HepG2 (cell line): ENCODE measurements around the gene ANKLE1. TPM values are rescaled to one million over a fixed set of nuclear protein-coding genes. Genes with fewer than 3 reads are reported as not detected.

Source experiments
- ATAD3A ChIP-seq: sonication (generic); formaldehyde crosslinking; IDR thresholded peaks from 2 replicates; pipeline ENCODE4 v1.4.0; 2020; ENCODE audit warnings: missing genetic modification reagents
- CENPX ChIP-seq: sonication (generic); formaldehyde crosslinking; IDR thresholded peaks from 2 replicates; pipeline ENCODE4 v1.9.0; 2021; ENCODE audit warnings: mild to moderate bottlenecking, missing genetic modification reagents, moderate library complexity
- FOXA1 ChIP-seq, 2 experiments: fragments of 450-650 bp in 1 of 2; sonication (generic) in 1 of 2; formaldehyde crosslinking in 1 of 2; IDR thresholded peaks; 2 replicates each; pipeline versions ENCODE4 v1.4.0 to v1.6.1; 2016 to 2020; ENCODE audit warnings: missing genetic modification reagents in 1 of 2
- IKZF4 ChIP-seq: sonication (generic); formaldehyde crosslinking; IDR thresholded peaks from 2 replicates; pipeline ENCODE4 v1.5.1; 2020; ENCODE audit warnings: borderline replicate concordance, mild to moderate bottlenecking, low read depth, missing genetic modification reagents; ENCODE audit errors: not compliant biosample characterization
- IRF2 ChIP-seq: IDR thresholded peaks from 2 replicates; pipeline ENCODE4 v1.6.1; 2018; ENCODE audit warnings: missing genetic modification reagents, missing compliant biosample characterization
- MYPOP ChIP-seq: sonication (generic); formaldehyde crosslinking; IDR thresholded peaks from 2 replicates; pipeline ENCODE4 v1.8.1; 2023; ENCODE audit warnings: mild to moderate bottlenecking, moderate library complexity, missing genetic modification reagents
- NCOA1 ChIP-seq: sonication (generic); formaldehyde crosslinking; IDR thresholded peaks from 2 replicates; pipeline ENCODE4 v1.9.0; 2021; ENCODE audit warnings: missing genetic modification reagents
- PATZ1 ChIP-seq: sonication (generic); formaldehyde crosslinking; IDR thresholded peaks from 2 replicates; pipeline ENCODE4 v1.4.0; 2020; ENCODE audit warnings: missing genetic modification reagents
- PHF20 ChIP-seq: sonication (generic); formaldehyde crosslinking; IDR thresholded peaks from 2 replicates; pipeline ENCODE4 v1.5.0; 2020; ENCODE audit warnings: mild to moderate bottlenecking, missing genetic modification reagents
- RFX3 ChIP-seq: IDR thresholded peaks from 2 replicates; pipeline ENCODE4 v1.6.1; 2016; ENCODE audit warnings: missing biosample characterization, missing genetic modification reagents
- STAT5B ChIP-seq: sonication (generic); formaldehyde crosslinking; IDR thresholded peaks from 2 replicates; pipeline ENCODE4 v1.4.0; 2020; ENCODE audit warnings: missing genetic modification reagents
- TOE1 ChIP-seq: sonication (generic); formaldehyde crosslinking; IDR thresholded peaks from 2 replicates; pipeline ENCODE4 v1.4.0; 2020; ENCODE audit warnings: mild to moderate bottlenecking, missing genetic modification reagents
- ZBTB25 ChIP-seq: IDR thresholded peaks from 2 replicates; pipeline ENCODE4 v1.6.1; 2018; ENCODE audit warnings: missing genetic modification reagents
- ZBTB37 ChIP-seq: sonication (generic); formaldehyde crosslinking; IDR thresholded peaks from 2 replicates; pipeline ENCODE4 v1.4.0; 2020; ENCODE audit warnings: mild to moderate bottlenecking, missing genetic modification reagents
- ZBTB42 ChIP-seq: sonication (generic); formaldehyde crosslinking; IDR thresholded peaks from 2 replicates; pipeline ENCODE4 v1.5.0; 2020; ENCODE audit warnings: mild to moderate bottlenecking, missing genetic modification reagents
- ZNF597 ChIP-seq: sonication (generic); formaldehyde crosslinking; IDR thresholded peaks from 2 replicates; pipeline ENCODE4 v1.5.0; 2020; ENCODE audit warnings: missing genetic modification reagents
- ZNF616 ChIP-seq: sonication (generic); formaldehyde crosslinking; IDR thresholded peaks from 2 replicates; pipeline ENCODE4 v1.5.0; 2020; ENCODE audit warnings: low read depth, mild to moderate bottlenecking, missing genetic modification reagents
- ZNF724P ChIP-seq: sonication (generic); formaldehyde crosslinking; IDR thresholded peaks from 2 replicates; pipeline ENCODE4 v1.8.0; 2022; ENCODE audit warnings: missing genetic modification reagents, borderline replicate concordance
- ZNF878 ChIP-seq: sonication (generic); formaldehyde crosslinking; IDR thresholded peaks from 2 replicates; pipeline ENCODE4 v1.8.1; 2023; ENCODE audit warnings: mild to moderate bottlenecking, missing genetic modification reagents, moderate library complexity
- polyA plus RNA-seq, 8 experiments: library from polyadenylated mRNA; depleted of rRNA in 3 of 8; stranded (reverse) in 7 of 8; unstranded in 1 of 8; fragments of >200 nt; fragmentation: Illumina TruSeq in 4 of 8; extraction: Trizol in 4 of 8; gene quantifications; 2 replicates each; pipeline versions ENCODE4 v1.2.1 to v1.2.3, GENCODE V29; 2011 to 2016; ENCODE audit warnings: low read depth in 4 of 8, missing spikeins in 1 of 8, mixed read lengths in 1 of 8; ENCODE audit not compliant: insufficient read depth in 1 of 8
- total RNA-seq, 5 experiments: library from RNA; depleted of rRNA; stranded (reverse); fragments of >200 nt; fragmentation: Illumina TruSeq; extraction: Trizol; gene quantifications; 2 replicates each; pipeline ENCODE4 v1.2.3, GENCODE V29; 2016; ENCODE audit warnings: low read depth in 1 of 5

The ANKLE1 gene
- total and polyA plus RNA-seq, 2 of the 13 experiments (the other 11 are each of a cell fraction or from before 2014, with no cell fraction given): 0.69 to 1.5 TPM

GRCh38 chr19:17248011-17248776 is 33.5 kb upstream of the ANKLE1 start (continued):
- 0 out of 2 replicates have a peak, but pooled peaks have one; percentile 63 for TF ChIP-seq MYPOP (CRISPR knock-in tag)
- no peak for TF ChIP-seq CENPX
- no peak for TF ChIP-seq ATAD3A (CRISPR knock-in tag)
- 0 out of 2 replicates have a peak, but pooled peaks have one; percentile 40 for TF ChIP-seq ZBTB37 (CRISPR knock-in tag)
- TF ChIP-seq TOE1 (CRISPR knock-in tag): 0 out of 2 replicates have a peak, but pooled peaks have one; percentile 55
- no peak for TF ChIP-seq FOXA1 (IDR thresholded peaks at IDR 0.05)
- TF ChIP-seq FOXA1 (CRISPR knock-in tag; IDR thresholded peaks at IDR 0.05): no peak; the same call in 1 of the 2 replicates
- TF ChIP-seq PATZ1 (CRISPR knock-in tag): peak; percentile 99
- TF ChIP-seq ZNF597 (CRISPR knock-in tag): no peak
- TF ChIP-seq ZNF724P (CRISPR knock-in tag): 0 out of 2 replicates have a peak, but pooled peaks have one; percentile 64
- peak; percentile 24; the same call in 1 of the 2 replicates for TF ChIP-seq PHF20
- TF ChIP-seq RFX3 (CRISPR knock-in tag): 0 out of 2 replicates have a peak, but pooled peaks have one; percentile 15
- TF ChIP-seq IRF2: peak; percentile 69; the same call in 1 of the 2 replicates
- TF ChIP-seq ZNF616: no peak
- TF ChIP-seq ZBTB42: no peak
- no peak for TF ChIP-seq ZNF878
- TF ChIP-seq IKZF4 (CRISPR knock-in tag): no peak
- peak; percentile 93; the same call in 1 of the 2 replicates for TF ChIP-seq NCOA1 (CRISPR knock-in tag)
- no peak for TF ChIP-seq STAT5B (CRISPR knock-in tag)
- TF ChIP-seq ZBTB25: peak; percentile 75; the same call in 1 of the 2 replicates
